ENCODE results near the gene RGMA.

RGMA gene

DNA sequence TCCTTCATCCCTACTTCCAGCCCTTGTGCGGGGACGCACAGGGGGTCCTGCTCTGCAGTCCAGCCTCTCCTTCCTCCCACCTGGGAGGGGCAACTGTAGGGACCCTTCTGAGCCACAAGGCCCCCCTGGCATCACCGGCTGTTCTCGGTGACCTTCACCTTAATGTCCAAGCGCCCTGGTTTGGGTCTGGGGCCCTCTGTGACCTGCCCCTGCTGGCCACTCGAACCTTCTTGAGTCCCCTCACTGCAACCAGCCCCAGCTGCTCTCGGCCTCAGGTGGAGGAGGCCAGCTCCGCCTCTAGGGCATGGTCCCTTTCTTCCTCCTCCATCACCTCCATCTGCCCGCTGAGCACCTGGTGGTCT is 57.9 kb downstream of the RGMA start:
- TF ChIP-seq, protein P1, sequence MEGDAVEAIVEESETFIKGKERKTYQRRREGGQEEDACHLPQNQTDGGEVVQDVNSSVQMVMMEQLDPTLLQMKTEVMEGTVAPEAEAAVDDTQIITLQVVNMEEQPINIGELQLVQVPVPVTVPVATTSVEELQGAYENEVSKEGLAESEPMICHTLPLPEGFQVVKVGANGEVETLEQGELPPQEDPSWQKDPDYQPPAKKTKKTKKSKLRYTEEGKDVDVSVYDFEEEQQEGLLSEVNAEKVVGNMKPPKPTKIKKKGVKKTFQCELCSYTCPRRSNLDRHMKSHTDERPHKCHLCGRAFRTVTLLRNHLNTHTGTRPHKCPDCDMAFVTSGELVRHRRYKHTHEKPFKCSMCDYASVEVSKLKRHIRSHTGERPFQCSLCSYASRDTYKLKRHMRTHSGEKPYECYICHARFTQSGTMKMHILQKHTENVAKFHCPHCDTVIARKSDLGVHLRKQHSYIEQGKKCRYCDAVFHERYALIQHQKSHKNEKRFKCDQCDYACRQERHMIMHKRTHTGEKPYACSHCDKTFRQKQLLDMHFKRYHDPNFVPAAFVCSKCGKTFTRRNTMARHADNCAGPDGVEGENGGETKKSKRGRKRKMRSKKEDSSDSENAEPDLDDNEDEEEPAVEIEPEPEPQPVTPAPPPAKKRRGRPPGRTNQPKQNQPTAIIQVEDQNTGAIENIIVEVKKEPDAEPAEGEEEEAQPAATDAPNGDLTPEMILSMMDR (conservative IDR thresholded peaks at IDR 0.05), result no peak
- TF ChIP-seq ZFX (IDR thresholded peaks at IDR 0.05), result no peak
- no peak overlapping the region for H3K27ac ChIP-seq

- TF ChIP-seq, protein P1 (conservative IDR thresholded peaks at IDR 0.05), result peak; percentile 90
- TF ChIP-seq ZFX (IDR thresholded peaks at IDR 0.05), result no peak
- H3K27ac ChIP-seq, result no peak overlapping the region
Measured at GRCh38 chr15:93030430-93031102, 58.4 kb downstream of the RGMA start.

- TF ChIP-seq ZFX (IDR thresholded peaks at IDR 0.05), result no peak
- TF ChIP-seq, protein P1 (conservative IDR thresholded peaks at IDR 0.05), result no peak
- no peak overlapping the region for H3K27ac ChIP-seq
Measured at GRCh38 chr15:93029836-93030429, 59.1 kb downstream of the RGMA start.

DNA sequence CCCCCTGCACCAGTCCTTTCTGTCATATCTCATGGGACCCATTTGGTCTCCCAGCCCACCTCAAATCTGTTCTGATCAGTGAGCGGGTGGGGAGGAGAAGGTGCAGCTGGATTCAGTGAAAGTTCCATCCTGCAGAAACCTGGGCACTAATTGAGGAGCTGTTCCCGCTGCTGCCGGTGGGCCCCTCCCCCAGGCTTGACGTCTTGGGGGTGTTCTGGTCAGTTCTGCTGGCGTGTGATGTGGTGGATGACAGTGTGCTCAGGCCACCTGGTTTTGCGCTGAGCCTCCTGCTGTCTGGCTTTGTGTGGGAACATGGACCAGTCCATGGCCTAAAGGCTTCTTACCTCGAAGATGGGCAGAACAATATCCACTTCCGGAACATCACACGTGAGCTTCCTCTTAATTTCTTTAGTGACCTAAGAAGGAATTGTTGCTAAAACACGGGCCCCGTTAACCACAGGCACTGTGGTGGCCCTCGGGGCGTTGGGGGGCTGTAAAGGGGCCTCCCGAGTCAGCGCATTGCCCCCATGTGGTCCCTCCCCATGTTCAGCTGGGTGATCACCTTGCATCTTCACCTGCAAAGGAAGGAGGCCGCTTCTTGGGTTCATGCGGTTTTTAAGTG is 59.7 kb downstream of the RGMA start:
- TF ChIP-seq, protein P1 (conservative IDR thresholded peaks at IDR 0.05), result no peak
- TF ChIP-seq ZFX (IDR thresholded peaks at IDR 0.05), result no peak
- no peak overlapping the region for H3K27ac ChIP-seq

DNA sequence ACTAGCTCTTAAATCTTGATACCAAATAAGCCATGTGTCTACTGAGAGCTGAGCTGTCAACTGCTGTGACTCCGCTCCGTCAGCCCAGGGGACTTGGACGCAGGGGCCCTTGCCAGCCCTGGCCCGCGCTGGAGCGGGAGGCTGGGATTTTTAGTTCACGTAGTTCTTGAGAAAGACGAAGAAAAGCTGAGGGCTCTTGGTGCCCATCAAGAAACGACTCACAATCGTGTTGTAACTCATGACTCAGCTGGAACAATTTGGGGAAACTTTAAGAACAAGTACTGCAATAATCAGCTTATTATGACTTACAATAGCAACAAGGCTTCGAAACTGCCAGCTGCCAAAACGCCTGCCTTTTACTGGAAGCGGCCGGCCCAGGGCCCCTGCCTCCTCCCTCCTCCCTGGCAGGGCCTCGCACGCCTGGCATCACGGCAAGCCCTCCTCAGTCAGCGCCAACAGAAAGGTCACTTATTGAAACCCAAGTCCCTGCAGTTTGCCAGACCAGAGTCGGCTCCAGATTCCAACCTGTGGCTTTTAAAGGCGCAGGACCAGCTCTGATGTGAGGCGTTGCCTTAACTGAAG is 60.3 kb downstream of the RGMA start:
- TF ChIP-seq, protein P1 (conservative IDR thresholded peaks at IDR 0.05), result no peak
- TF ChIP-seq ZFX (IDR thresholded peaks at IDR 0.05), result no peak
- no peak overlapping the region for H3K27ac ChIP-seq

DNA sequence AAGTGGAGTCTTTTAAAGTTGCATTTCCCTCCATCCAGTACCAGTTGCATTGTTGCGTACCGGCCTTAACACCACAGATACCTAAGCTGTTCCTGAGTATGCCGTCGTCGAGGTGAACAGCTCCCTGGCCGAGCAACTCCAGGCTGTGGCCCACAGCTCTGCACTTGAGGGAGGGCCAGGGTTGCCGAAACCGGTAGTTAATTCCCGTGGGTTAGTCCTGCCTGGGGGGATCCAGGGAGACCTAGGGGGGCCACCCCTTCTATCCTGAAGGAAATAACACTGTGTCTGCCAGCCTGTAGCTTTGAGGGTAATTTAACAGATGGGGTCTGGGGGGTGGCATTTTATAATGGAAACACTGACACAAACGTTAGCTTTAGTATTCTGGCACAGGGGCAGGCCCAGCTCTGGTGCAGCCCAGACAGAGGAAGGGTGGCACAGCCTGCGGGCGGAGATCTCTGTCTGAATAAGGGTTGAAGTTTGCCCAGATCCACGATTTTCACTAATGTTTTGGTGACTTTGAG is 60.8 kb downstream of the RGMA start:
- no peak overlapping the region for H3K27ac ChIP-seq
- no peak for TF ChIP-seq ZFX (IDR thresholded peaks at IDR 0.05)
- TF ChIP-seq, protein P1 (conservative IDR thresholded peaks at IDR 0.05), result no peak

GRCh38 chr15:93027413-93027812 is 61.6 kb downstream of the RGMA start:
- no peak overlapping the region for H3K27ac ChIP-seq
- TF ChIP-seq, protein P1 (conservative IDR thresholded peaks at IDR 0.05), result no peak
- no peak for TF ChIP-seq ZFX (IDR thresholded peaks at IDR 0.05)

Measured in C4-2B (cell line).